ENCODE results near the gene MCC.

Gene MCC

GRCh38 chr5:113193311-113193978 is 294.8 kb downstream of the MCC start:
- no peak for DNase-seq

GRCh38 chr5:113192541-113192940 is 295.7 kb downstream of the MCC start:
- no peak for DNase-seq

- no peak for DNase-seq
Measured at GRCh38 chr5:113190347-113190746, 297.9 kb downstream of the MCC start.

- no peak for DNase-seq
Measured at GRCh38 chr5:113189291-113189690, 299.0 kb downstream of the MCC start.

- no peak for DNase-seq
Measured at GRCh38 chr5:113188436-113188835, 299.8 kb downstream of the MCC start.

- no peak for DNase-seq
Measured at GRCh38 chr5:113187906-113188305, 300.3 kb downstream of the MCC start.

GRCh38 chr5:113186061-113186460 is 302.2 kb downstream of the MCC start:
- no peak for DNase-seq

GRCh38 chr5:113183694-113184093 is 304.6 kb downstream of the MCC start:
- no peak for DNase-seq

GRCh38 chr5:113182658-113183344 is 305.5 kb downstream of the MCC start:
- DNase-seq = no peak

GRCh38 chr5:113181853-113182490 is 306.3 kb downstream of the MCC start:
- DNase-seq = no peak

- DNase-seq = no peak
Measured at GRCh38 chr5:113181409-113181808, 306.8 kb downstream of the MCC start.

- no peak for DNase-seq
Measured at GRCh38 chr5:113179156-113179555, 309.1 kb downstream of the MCC start.

- DNase-seq = no peak
Measured at GRCh38 chr5:113178073-113178779, 310.0 kb downstream of the MCC start.

- no peak for DNase-seq
Measured at GRCh38 chr5:113177225-113177624, 311.0 kb downstream of the MCC start.

- no peak for DNase-seq
Measured at GRCh38 chr5:113176734-113177133, 311.5 kb downstream of the MCC start.

- no peak for DNase-seq
Measured at GRCh38 chr5:113176196-113176595, 312.1 kb downstream of the MCC start.

GRCh38 chr5:113172231-113172826 is 315.9 kb downstream of the MCC start:
- no peak for DNase-seq

- DNase-seq = no peak
Measured at GRCh38 chr5:113171520-113171919, 316.7 kb downstream of the MCC start.

- no peak for DNase-seq
Measured at GRCh38 chr5:113170707-113171106, 317.5 kb downstream of the MCC start.

GRCh38 chr5:113169720-113170119 is 318.5 kb downstream of the MCC start:
- no peak for DNase-seq

- no peak for DNase-seq
Measured at GRCh38 chr5:113167985-113168384, 320.3 kb downstream of the MCC start.

GRCh38 chr5:113166852-113167366 is 321.3 kb downstream of the MCC start:
- DNase-seq = no peak

- no peak for DNase-seq
Measured at GRCh38 chr5:113166261-113166660, 322.0 kb downstream of the MCC start.

All from activated CD4-positive, alpha-beta T cell treated with anti-CD3 and anti-CD28 coated beads, Interleukin-2, Interleukin-6, amounts not matched to agents 100 ng/mL and 50 ng/mL, durations not matched to agents 16 hours and 8 hours (primary cell).